HEK293 (cell line): ENCODE data around the gene MST1R.

Experiments
- AEBP2 ChIP-seq: fragments of 450-650 bp; formaldehyde crosslinking; IDR thresholded peaks from 2 replicates; pipeline ENCODE4 v1.5.1; 2016; ENCODE audit warnings: missing biosample characterization, missing genetic modification characterization, borderline replicate concordance
- CTCF ChIP-seq: fragments of 450-650 bp; formaldehyde crosslinking; IDR thresholded peaks from 2 replicates; pipeline ENCODE4 v1.5.1; 2016; ENCODE audit warnings: missing biosample characterization, missing genetic modification characterization
- HOXA7 ChIP-seq: sonication (generic); formaldehyde crosslinking; IDR thresholded peaks from 2 replicates; pipeline ENCODE4 v1.8.1; 2022; ENCODE audit warnings: missing genetic modification reagents, borderline replicate concordance
- PBX3 ChIP-seq: sonication (generic); formaldehyde crosslinking; IDR thresholded peaks from 2 replicates; pipeline ENCODE4 v1.8.1; 2022; ENCODE audit warnings: mild to moderate bottlenecking, moderate library complexity, missing genetic modification reagents
- YY1 ChIP-seq: fragments of 450-650 bp; formaldehyde crosslinking; IDR thresholded peaks from 2 replicates; pipeline ENCODE4 v1.5.1; 2018; ENCODE audit warnings: missing biosample characterization, missing genetic modification characterization
- ZBTB1 ChIP-seq: fragments of 450-650 bp; formaldehyde crosslinking; IDR thresholded peaks from 2 replicates; pipeline ENCODE4 v1.5.1; 2016; ENCODE audit warnings: missing biosample characterization, missing genetic modification characterization
- ZNF324 ChIP-seq: fragments of 450-650 bp; formaldehyde crosslinking; IDR thresholded peaks from 2 replicates; pipeline ENCODE4 v1.5.1; 2016; ENCODE audit warnings: missing biosample characterization, missing genetic modification characterization
- ZNF549 ChIP-seq: fragments of 450-650 bp; IDR thresholded peaks from 2 replicates; pipeline ENCODE4 v1.5.1; 2018; ENCODE audit warnings: missing biosample characterization, missing genetic modification characterization, mild to moderate bottlenecking, inconsistent platforms, moderate library complexity
- ZNF660 ChIP-seq: fragments of 450-650 bp; IDR thresholded peaks from 2 replicates; pipeline ENCODE4 v1.5.1; 2018; ENCODE audit warnings: missing biosample characterization, mild to moderate bottlenecking, missing genetic modification characterization
- TF ChIP-seq, protein P1 (sequence below): fragments of 450-650 bp; formaldehyde crosslinking; IDR thresholded peaks from 2 replicates; pipeline ENCODE4 v1.5.1; 2016; ENCODE audit warnings: missing biosample characterization, missing genetic modification characterization
- TF ChIP-seq, protein P2 (sequence below): fragments of 450-650 bp; formaldehyde crosslinking; IDR thresholded peaks from 2 replicates; pipeline ENCODE4 v1.5.1; 2016; ENCODE audit warnings: missing biosample characterization, missing genetic modification characterization
- TF ChIP-seq, protein P3 (sequence below): fragments of 450-650 bp; formaldehyde crosslinking; IDR thresholded peaks from 2 replicates; pipeline ENCODE4 v1.5.1; 2016; ENCODE audit warnings: missing biosample characterization, missing genetic modification characterization

DNA sequence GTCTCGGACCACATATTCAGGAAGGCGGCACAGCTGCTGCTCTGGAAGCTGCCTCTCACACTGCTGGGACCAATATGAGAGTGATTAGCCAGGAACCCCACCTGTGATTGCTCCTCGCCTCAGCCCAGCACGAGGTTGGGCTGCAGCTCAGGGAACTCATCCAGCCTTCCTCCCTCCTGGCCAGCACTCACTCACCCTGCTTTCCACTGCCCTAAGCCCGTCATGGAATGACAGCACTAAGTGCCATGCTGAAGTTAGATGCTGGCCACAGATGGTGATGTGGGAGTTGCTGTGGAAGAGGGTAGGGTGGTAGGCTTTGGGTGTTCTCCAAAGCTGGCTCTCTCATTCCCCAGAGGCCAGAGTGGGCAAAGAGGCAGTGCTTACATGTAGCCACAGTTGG lies 7.3 kb downstream of the MST1R start:
- no peak for TF ChIP-seq CTCF (tag by site-specific recombination)
- TF ChIP-seq, protein P1, sequence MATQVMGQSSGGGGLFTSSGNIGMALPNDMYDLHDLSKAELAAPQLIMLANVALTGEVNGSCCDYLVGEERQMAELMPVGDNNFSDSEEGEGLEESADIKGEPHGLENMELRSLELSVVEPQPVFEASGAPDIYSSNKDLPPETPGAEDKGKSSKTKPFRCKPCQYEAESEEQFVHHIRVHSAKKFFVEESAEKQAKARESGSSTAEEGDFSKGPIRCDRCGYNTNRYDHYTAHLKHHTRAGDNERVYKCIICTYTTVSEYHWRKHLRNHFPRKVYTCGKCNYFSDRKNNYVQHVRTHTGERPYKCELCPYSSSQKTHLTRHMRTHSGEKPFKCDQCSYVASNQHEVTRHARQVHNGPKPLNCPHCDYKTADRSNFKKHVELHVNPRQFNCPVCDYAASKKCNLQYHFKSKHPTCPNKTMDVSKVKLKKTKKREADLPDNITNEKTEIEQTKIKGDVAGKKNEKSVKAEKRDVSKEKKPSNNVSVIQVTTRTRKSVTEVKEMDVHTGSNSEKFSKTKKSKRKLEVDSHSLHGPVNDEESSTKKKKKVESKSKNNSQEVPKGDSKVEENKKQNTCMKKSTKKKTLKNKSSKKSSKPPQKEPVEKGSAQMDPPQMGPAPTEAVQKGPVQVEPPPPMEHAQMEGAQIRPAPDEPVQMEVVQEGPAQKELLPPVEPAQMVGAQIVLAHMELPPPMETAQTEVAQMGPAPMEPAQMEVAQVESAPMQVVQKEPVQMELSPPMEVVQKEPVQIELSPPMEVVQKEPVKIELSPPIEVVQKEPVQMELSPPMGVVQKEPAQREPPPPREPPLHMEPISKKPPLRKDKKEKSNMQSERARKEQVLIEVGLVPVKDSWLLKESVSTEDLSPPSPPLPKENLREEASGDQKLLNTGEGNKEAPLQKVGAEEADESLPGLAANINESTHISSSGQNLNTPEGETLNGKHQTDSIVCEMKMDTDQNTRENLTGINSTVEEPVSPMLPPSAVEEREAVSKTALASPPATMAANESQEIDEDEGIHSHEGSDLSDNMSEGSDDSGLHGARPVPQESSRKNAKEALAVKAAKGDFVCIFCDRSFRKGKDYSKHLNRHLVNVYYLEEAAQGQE, result no peak
- no peak for TF ChIP-seq AEBP2 (tag by site-specific recombination)
- TF ChIP-seq, protein P2, sequence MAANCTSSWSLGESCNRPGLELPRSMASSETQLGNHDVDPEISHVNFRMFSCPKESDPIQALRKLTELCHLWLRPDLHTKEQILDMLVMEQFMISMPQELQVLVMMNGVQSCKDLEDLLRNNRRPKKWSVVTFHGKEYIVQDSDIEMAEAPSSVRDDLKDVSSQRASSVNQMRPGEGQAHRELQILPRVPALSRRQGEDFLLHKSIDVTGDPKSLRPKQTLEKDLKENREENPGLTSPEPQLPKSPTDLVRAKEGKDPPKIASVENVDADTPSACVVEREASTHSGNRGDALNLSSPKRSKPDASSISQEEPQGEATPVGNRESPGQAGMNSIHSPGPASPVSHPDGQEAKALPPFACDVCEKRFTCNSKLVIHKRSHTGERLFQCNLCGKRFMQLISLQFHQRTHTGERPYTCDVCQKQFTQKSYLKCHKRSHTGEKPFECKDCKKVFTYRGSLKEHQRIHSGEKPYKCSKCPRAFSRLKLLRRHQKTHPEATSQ (tag by site-specific recombination), result no peak
- no peak for TF ChIP-seq PBX3
- TF ChIP-seq ZNF549, result no peak
- no peak for TF ChIP-seq HOXA7 (CRISPR knock-in tag)
- TF ChIP-seq YY1 (tag by site-specific recombination), result no peak
- no peak for TF ChIP-seq ZNF660 (tag by site-specific recombination)
- TF ChIP-seq, protein P3, sequence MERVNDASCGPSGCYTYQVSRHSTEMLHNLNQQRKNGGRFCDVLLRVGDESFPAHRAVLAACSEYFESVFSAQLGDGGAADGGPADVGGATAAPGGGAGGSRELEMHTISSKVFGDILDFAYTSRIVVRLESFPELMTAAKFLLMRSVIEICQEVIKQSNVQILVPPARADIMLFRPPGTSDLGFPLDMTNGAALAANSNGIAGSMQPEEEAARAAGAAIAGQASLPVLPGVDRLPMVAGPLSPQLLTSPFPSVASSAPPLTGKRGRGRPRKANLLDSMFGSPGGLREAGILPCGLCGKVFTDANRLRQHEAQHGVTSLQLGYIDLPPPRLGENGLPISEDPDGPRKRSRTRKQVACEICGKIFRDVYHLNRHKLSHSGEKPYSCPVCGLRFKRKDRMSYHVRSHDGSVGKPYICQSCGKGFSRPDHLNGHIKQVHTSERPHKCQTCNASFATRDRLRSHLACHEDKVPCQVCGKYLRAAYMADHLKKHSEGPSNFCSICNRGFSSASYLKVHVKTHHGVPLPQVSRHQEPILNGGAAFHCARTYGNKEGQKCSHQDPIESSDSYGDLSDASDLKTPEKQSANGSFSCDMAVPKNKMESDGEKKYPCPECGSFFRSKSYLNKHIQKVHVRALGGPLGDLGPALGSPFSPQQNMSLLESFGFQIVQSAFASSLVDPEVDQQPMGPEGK (tag by site-specific recombination), result no peak
- no peak for TF ChIP-seq ZNF324 (tag by site-specific recombination)
- TF ChIP-seq ZBTB1 (tag by site-specific recombination), result no peak
